ENCODE data around the gene UGT1A10.

GRCh38 chr2:233714121-233714520 lies 77.9 kb downstream of the UGT1A10 start:
- TF ChIP-seq E2F5 (CRISPR knock-in tag; conservative IDR thresholded peaks at IDR 0.05) (no peak), KDM5B (CRISPR knock-in tag; IDR thresholded peaks at IDR 0.05; ENCODE audit: borderline replicate concordance) (no peak), TBP (CRISPR knock-in tag; IDR thresholded peaks at IDR 0.05) (no peak), ZNF644 (CRISPR knock-in tag; IDR thresholded peaks at IDR 0.05; ENCODE audit: low read depth) (no peak), HOMEZ (CRISPR knock-in tag; IDR thresholded peaks at IDR 0.05; ENCODE audit: low read depth) (no peak), CREB3 (CRISPR knock-in tag; IDR thresholded peaks at IDR 0.05) (no peak), CTCF (CRISPR knock-in tag; IDR thresholded peaks at IDR 0.05) (no peak), ZNF292 (CRISPR knock-in tag; IDR thresholded peaks at IDR 0.05; ENCODE audit: borderline replicate concordance, low read depth) (no peak), POLR2G (IDR thresholded peaks at IDR 0.05; ENCODE audit: low read depth, low read length) (no peak), TOPORS (CRISPR knock-in tag; IDR thresholded peaks at IDR 0.05) (no peak)
- TF ChIP-seq, protein P1, sequence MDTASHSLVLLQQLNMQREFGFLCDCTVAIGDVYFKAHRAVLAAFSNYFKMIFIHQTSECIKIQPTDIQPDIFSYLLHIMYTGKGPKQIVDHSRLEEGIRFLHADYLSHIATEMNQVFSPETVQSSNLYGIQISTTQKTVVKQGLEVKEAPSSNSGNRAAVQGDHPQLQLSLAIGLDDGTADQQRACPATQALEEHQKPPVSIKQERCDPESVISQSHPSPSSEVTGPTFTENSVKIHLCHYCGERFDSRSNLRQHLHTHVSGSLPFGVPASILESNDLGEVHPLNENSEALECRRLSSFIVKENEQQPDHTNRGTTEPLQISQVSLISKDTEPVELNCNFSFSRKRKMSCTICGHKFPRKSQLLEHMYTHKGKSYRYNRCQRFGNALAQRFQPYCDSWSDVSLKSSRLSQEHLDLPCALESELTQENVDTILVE (CRISPR knock-in tag; IDR thresholded peaks at IDR 0.05) = no peak
- TF ChIP-seq, protein P2, sequence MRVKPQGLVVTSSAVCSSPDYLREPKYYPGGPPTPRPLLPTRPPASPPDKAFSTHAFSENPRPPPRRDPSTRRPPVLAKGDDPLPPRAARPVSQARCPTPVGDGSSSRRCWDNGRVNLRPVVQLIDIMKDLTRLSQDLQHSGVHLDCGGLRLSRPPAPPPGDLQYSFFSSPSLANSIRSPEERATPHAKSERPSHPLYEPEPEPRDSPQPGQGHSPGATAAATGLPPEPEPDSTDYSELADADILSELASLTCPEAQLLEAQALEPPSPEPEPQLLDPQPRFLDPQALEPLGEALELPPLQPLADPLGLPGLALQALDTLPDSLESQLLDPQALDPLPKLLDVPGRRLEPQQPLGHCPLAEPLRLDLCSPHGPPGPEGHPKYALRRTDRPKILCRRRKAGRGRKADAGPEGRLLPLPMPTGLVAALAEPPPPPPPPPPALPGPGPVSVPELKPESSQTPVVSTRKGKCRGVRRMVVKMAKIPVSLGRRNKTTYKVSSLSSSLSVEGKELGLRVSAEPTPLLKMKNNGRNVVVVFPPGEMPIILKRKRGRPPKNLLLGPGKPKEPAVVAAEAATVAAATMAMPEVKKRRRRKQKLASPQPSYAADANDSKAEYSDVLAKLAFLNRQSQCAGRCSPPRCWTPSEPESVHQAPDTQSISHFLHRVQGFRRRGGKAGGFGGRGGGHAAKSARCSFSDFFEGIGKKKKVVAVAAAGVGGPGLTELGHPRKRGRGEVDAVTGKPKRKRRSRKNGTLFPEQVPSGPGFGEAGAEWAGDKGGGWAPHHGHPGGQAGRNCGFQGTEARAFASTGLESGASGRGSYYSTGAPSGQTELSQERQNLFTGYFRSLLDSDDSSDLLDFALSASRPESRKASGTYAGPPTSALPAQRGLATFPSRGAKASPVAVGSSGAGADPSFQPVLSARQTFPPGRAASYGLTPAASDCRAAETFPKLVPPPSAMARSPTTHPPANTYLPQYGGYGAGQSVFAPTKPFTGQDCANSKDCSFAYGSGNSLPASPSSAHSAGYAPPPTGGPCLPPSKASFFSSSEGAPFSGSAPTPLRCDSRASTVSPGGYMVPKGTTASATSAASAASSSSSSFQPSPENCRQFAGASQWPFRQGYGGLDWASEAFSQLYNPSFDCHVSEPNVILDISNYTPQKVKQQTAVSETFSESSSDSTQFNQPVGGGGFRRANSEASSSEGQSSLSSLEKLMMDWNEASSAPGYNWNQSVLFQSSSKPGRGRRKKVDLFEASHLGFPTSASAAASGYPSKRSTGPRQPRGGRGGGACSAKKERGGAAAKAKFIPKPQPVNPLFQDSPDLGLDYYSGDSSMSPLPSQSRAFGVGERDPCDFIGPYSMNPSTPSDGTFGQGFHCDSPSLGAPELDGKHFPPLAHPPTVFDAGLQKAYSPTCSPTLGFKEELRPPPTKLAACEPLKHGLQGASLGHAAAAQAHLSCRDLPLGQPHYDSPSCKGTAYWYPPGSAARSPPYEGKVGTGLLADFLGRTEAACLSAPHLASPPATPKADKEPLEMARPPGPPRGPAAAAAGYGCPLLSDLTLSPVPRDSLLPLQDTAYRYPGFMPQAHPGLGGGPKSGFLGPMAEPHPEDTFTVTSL (CRISPR knock-in tag; IDR thresholded peaks at IDR 0.05; ENCODE audit: borderline replicate concordance) = no peak
